ENCODE measurements around the gene WDR43. TPM values are rescaled to one million over a fixed set of nuclear protein-coding genes. Genes with fewer than 3 reads are reported as not detected.

The WDR43 gene
- total RNA-seq, 1 experiment from 2014 or later = 134 TPM

DNA sequence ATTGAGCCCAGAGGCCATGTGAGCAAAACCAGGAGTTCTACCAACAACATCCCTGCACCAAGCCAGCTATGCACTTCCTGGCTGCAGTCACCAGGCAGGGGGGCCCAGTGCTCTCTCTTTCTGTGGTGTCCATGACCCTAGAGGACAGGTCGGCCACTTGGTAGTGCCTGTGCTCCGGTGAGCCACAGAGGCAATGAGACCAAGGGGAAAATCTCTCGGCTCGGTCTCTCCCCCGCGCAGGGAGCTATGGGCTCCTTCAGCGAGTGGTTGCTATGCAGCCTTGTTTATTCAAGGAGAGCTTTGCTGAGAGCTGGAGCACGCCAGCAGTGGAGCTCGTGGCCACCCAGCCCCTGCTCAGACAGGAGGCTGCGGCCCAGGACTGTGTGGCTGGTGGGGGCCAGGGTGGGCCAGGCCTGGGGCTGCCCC, 86.6 kb downstream of the WDR43 start, which contains the start of gene TOGARAM2:
TOGARAM2 (plus strand) TSS at position 283 of the 426 bp plus-strand sequence. CDS start 13,537 bp downstream, outside the sequence.
- Histone ChIP-seq H3K4me3 (ENCODE audit: low read length) (no peak within 1 kb of the TSS), H3K36me3 (ENCODE audit: low read depth, low read length) (no peaks in the 10 kb centered on the region), H3K27me3 (ENCODE audit: low read length) (no peaks in the 10 kb centered on the region), H2AFZ (ENCODE audit: low read length) (no peak within 1 kb of the TSS), H3K4me2 (ENCODE audit: low read length) (no peak within 1 kb of the TSS; the same call in 1 of the 2 replicates), H3F3A (ENCODE audit: low read length, unreplicated experiment) (no peaks in the 10 kb centered on the region), H3K9me2 (replicated peaks; ENCODE audit: low read length) (no peaks in the 10 kb centered on the region), H3K27ac (ENCODE audit: low read length) (no peak within 1 kb of the TSS), H3K9me3 (ENCODE audit: low read length) (no peaks in the 10 kb centered on the region), H3K79me2 (ENCODE audit: low read length) (no peaks in the 10 kb centered on the region), H4K20me1 (ENCODE audit: low read length) (no peaks in the 10 kb centered on the region), H3K9ac (ENCODE audit: low read length) (no peak within 1 kb of the TSS), H3K4me1 (ENCODE audit: insufficient read depth, low read length) (peaks cover 23% of the 10 kb centered on the region)
- ATAC-seq (no peak), DNase-seq (no peak)
- ChIA-PET POLR2A (ENCODE audit: unreplicated experiment) (no interaction called here), CTCF (no interaction called here)
- intact Hi-C loops (cut with micrococcal nuclease) = no loop called here
- no TSS peak for BruUV-seq (replicated peaks)
- TF ChIP-seq, protein P1, sequence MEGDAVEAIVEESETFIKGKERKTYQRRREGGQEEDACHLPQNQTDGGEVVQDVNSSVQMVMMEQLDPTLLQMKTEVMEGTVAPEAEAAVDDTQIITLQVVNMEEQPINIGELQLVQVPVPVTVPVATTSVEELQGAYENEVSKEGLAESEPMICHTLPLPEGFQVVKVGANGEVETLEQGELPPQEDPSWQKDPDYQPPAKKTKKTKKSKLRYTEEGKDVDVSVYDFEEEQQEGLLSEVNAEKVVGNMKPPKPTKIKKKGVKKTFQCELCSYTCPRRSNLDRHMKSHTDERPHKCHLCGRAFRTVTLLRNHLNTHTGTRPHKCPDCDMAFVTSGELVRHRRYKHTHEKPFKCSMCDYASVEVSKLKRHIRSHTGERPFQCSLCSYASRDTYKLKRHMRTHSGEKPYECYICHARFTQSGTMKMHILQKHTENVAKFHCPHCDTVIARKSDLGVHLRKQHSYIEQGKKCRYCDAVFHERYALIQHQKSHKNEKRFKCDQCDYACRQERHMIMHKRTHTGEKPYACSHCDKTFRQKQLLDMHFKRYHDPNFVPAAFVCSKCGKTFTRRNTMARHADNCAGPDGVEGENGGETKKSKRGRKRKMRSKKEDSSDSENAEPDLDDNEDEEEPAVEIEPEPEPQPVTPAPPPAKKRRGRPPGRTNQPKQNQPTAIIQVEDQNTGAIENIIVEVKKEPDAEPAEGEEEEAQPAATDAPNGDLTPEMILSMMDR (conservative IDR thresholded peaks at IDR 0.05; ENCODE audit: low read depth, low read length) = no peak
- TF ChIP-seq EZH2 (IDR thresholded peaks at IDR 0.05; ENCODE audit: low read length, unreplicated experiment) (no peak), EZH2phosphoT487 (IDR thresholded peaks at IDR 0.05; ENCODE audit: borderline replicate concordance, low read length) (no peak)

- Histone ChIP-seq H3K9me3 (ENCODE audit: low read length) (no peaks in the 10 kb centered on the region), H4K20me1 (ENCODE audit: low read length) (no peaks in the 10 kb centered on the region), H3K4me3 (ENCODE audit: low read length) (no peak overlapping the region), H3K36me3 (ENCODE audit: low read depth, low read length) (no peaks in the 10 kb centered on the region), H3F3A (ENCODE audit: low read length, unreplicated experiment) (no peaks in the 10 kb centered on the region), H3K4me2 (ENCODE audit: low read length) (no peak overlapping the region), H2AFZ (ENCODE audit: low read length) (no peak overlapping the region), H3K27ac (ENCODE audit: low read length) (no peak overlapping the region), H3K9me2 (replicated peaks; ENCODE audit: low read length) (no peaks in the 10 kb centered on the region), H3K79me2 (ENCODE audit: low read length) (no peaks in the 10 kb centered on the region), H3K4me1 (ENCODE audit: insufficient read depth, low read length) (peaks cover 16% of the 10 kb centered on the region), H3K9ac (ENCODE audit: low read length) (no peak overlapping the region), H3K27me3 (ENCODE audit: low read length) (no peaks in the 10 kb centered on the region)
- ChIA-PET POLR2A (ENCODE audit: unreplicated experiment) (no interaction called here), CTCF (no interaction called here)
- ATAC-seq (no peak), DNase-seq (no peak)
- TF ChIP-seq EZH2phosphoT487 (IDR thresholded peaks at IDR 0.05; ENCODE audit: borderline replicate concordance, low read length) (no peak), EZH2 (IDR thresholded peaks at IDR 0.05; ENCODE audit: low read length, unreplicated experiment) (no peak)
- TF ChIP-seq, protein P1 (conservative IDR thresholded peaks at IDR 0.05; ENCODE audit: low read depth, low read length) = no peak
- BruUV-seq (replicated peaks) = no TSS peak
- intact Hi-C loops (cut with micrococcal nuclease) = no loop called here
Measured at GRCh38 chr2:28981620-28982376, 87.3 kb downstream of the WDR43 start.

GRCh38 chr2:28982381-28982950, 88.0 kb downstream of the WDR43 start:
- intact Hi-C loops (cut with micrococcal nuclease) = no loop called here

More at GRCh38 chr2:28982381-28982950, 88.0 kb downstream of the WDR43 start:
- no peak overlapping the region for H3K4me3 ChIP-seq (ENCODE audit: low read length)
- H3K4me2 ChIP-seq (ENCODE audit: low read length) = no peak overlapping the region
- no peak overlapping the region for H2AFZ ChIP-seq (ENCODE audit: low read length)
- POLR2A ChIA-PET (ENCODE audit: unreplicated experiment) = no interaction called here
- peaks cover 10% of the 10 kb centered on the region for H3K4me1 ChIP-seq (ENCODE audit: insufficient read depth, low read length)
- no peaks in the 10 kb centered on the region for H3K9me2 ChIP-seq (replicated peaks; ENCODE audit: low read length)
- no peak for DNase-seq
- ATAC-seq = no peak
- H3K27ac ChIP-seq (ENCODE audit: low read length) = no peak overlapping the region
- CTCF ChIA-PET = no interaction called here
- BruUV-seq (replicated peaks) = no TSS peak
- H3K36me3 ChIP-seq (ENCODE audit: low read depth, low read length) = no peaks in the 10 kb centered on the region
- no peaks in the 10 kb centered on the region for H3K9me3 ChIP-seq (ENCODE audit: low read length)
- H3K79me2 ChIP-seq (ENCODE audit: low read length) = no peaks in the 10 kb centered on the region
- H4K20me1 ChIP-seq (ENCODE audit: low read length) = no peaks in the 10 kb centered on the region
- no peaks in the 10 kb centered on the region for H3K27me3 ChIP-seq (ENCODE audit: low read length)
- H3K9ac ChIP-seq (ENCODE audit: low read length) = no peak overlapping the region
- TF ChIP-seq, protein P1 (conservative IDR thresholded peaks at IDR 0.05; ENCODE audit: low read depth, low read length) = no peak
- TF ChIP-seq EZH2phosphoT487 (IDR thresholded peaks at IDR 0.05; ENCODE audit: borderline replicate concordance, low read length) (no peak), EZH2 (IDR thresholded peaks at IDR 0.05; ENCODE audit: low read length, unreplicated experiment) (no peak)
- H3F3A ChIP-seq (ENCODE audit: low read length, unreplicated experiment) = no peaks in the 10 kb centered on the region

Data from PC-3 (cell line).